Measurements from ENCODE around the gene APC2. TPM values are rescaled to one million over a fixed set of nuclear protein-coding genes. Genes with fewer than 3 reads are reported as not detected.

The APC2 gene
- total RNA-seq, 4 donors from 2014 or later, result 0.12 to 0.19 TPM; not detected in 2

GRCh38 chr19:1451916-1452801 lies 2.2 kb downstream of the APC2 start:
- no peak for DNase-seq (ENCODE audit: low spot score)
- TF ChIP-seq CTCF (IDR thresholded peaks at IDR 0.05), result no peak
- ATAC-seq (ENCODE audit: low FRiP score), result no peak

- TF ChIP-seq CTCF (IDR thresholded peaks at IDR 0.05), result no peak
- ATAC-seq (ENCODE audit: low FRiP score), result no peak
- DNase-seq (ENCODE audit: low spot score), result no peak
These were observed 3.0 kb downstream of the APC2 start for GRCh38 chr19:1452802-1453524.

GRCh38 chr19:1453525-1454364 lies 3.8 kb downstream of the APC2 start:
- no peak for TF ChIP-seq CTCF (IDR thresholded peaks at IDR 0.05)
- no peak for DNase-seq (ENCODE audit: low spot score)
- ATAC-seq (ENCODE audit: low FRiP score), result no peak

GRCh38 chr19:1455002-1455335 lies 5.0 kb downstream of the APC2 start:
- DNase-seq (ENCODE audit: low spot score) (no peak), ATAC-seq (ENCODE audit: low FRiP score) (no peak)
- TF ChIP-seq CTCF (IDR thresholded peaks at IDR 0.05), result no peak

- DNase-seq (ENCODE audit: low spot score) (no peak), ATAC-seq (ENCODE audit: low FRiP score) (no peak)
- no peak for TF ChIP-seq CTCF (IDR thresholded peaks at IDR 0.05)
These were observed 5.6 kb downstream of the APC2 start for GRCh38 chr19:1455336-1456120.

Measured in omental fat pad (tissue), 4 donors.